Stimulated activated CD4-positive, alpha-beta T cell treated with anti-CD3 and anti-CD28 coated beads, Interleukin-12 subunit alpha, Interleukin-12 subunit beta, amount 100 ng/mL, for 24 hours (primary cell): Measurements from ENCODE around the gene RC3H2.
A peak's percentile ranks its signal among the peaks of the same experiment; 100 is the strongest.

Experiments used
- DNase-seq, 2 experiments: peaks; one replicate each; pipeline ENCODE4 v3.0.0-alpha.2; 2020; ENCODE audit warnings: low read depth in 2 of 2

Gene RC3H2

GRCh38 chr9:122904823-122905710 lies at the start of gene RC3H2:
Gene RC3H2, minus strand, starts transcription at chr9:122905359. Its CDS starts 7,850 bp downstream, at chr9:122897509.
- DNase-seq, result peak; percentile 92 to 93

GRCh38 chr9:122954253-122954691 lies 49.1 kb upstream of the RC3H2 start:
- no peak for DNase-seq

- DNase-seq, result no peak
These were observed 45.9 kb upstream of the RC3H2 start for GRCh38 chr9:122951056-122951455.

GRCh38 chr9:122950263-122950662 lies 45.1 kb upstream of the RC3H2 start:
- no peak for DNase-seq

GRCh38 chr9:122949696-122950095 lies 44.5 kb upstream of the RC3H2 start:
- no peak for DNase-seq

GRCh38 chr9:122948313-122948712 lies 43.2 kb upstream of the RC3H2 start:
- no peak for DNase-seq

- DNase-seq, result no peak
These were observed 41.4 kb upstream of the RC3H2 start for GRCh38 chr9:122946461-122947005.

GRCh38 chr9:122944960-122945888 lies 40.1 kb upstream of the RC3H2 start:
- DNase-seq, result no peak

- DNase-seq, result no peak
These were observed 36.5 kb upstream of the RC3H2 start for GRCh38 chr9:122941582-122942234.

- DNase-seq, result peak; percentile 96 to 99
These were observed 35.8 kb upstream of the RC3H2 start, which contains the start of gene RABGAP1 for GRCh38 chr9:122940749-122941581. Gene RABGAP1, plus strand, starts transcription at chr9:122941020. Its CDS starts 16,040 bp downstream, at chr9:122957060.

GRCh38 chr9:122940454-122940748 lies 35.2 kb upstream of the RC3H2 start:
- no peak for DNase-seq

GRCh38 chr9:122939601-122940000 lies 34.4 kb upstream of the RC3H2 start:
- no peak for DNase-seq

- DNase-seq, result no peak
These were observed 31.7 kb upstream of the RC3H2 start for GRCh38 chr9:122936883-122937282.

- no peak for DNase-seq
These were observed 31.3 kb upstream of the RC3H2 start for GRCh38 chr9:122936464-122936863.

- DNase-seq, result peak; percentile 85 to 90
These were observed 26.3 kb upstream of the RC3H2 start, which contains the start of gene ZBTB26 for GRCh38 chr9:122931226-122932121. Gene ZBTB26, minus strand, starts transcription at chr9:122931512. Its CDS starts 11,578 bp downstream, at chr9:122919934.

- no peak for DNase-seq
These were observed 25.5 kb upstream of the RC3H2 start for GRCh38 chr9:122930541-122931225.

- no peak for DNase-seq
These were observed 24.7 kb upstream of the RC3H2 start for GRCh38 chr9:122929796-122930354.

- DNase-seq, result no peak
These were observed 18.8 kb upstream of the RC3H2 start for GRCh38 chr9:122923947-122924346.

GRCh38 chr9:122922713-122923112 lies 17.6 kb upstream of the RC3H2 start:
- DNase-seq, result no peak
